ENCODE results near the gene ZNF146. TPM values are rescaled to one million over a fixed set of nuclear protein-coding genes. Genes with fewer than 3 reads are reported as not detected.
"Not testable (repeated sequence)": the region's sequence is repeated elsewhere in the genome, so short reads cannot be mapped to it uniquely, and the experiment has no call there.

ZNF146 gene
- 59.6 and 85.1 TPM in 2 replicates for total RNA-seq

GRCh38 chr19:36214386-36215275, at the start of gene ZNF146, which contains the start of gene ZNF565:
TSS of gene ZNF146 (plus strand) at chr19:36215106. CDS start at chr19:36236441, 21,335 bp downstream.
TSS of gene ZNF565 (minus strand) at chr19:36214665. CDS start at chr19:36201985, 12,680 bp downstream.
- DNase-seq (ENCODE audit: low read depth) = peak; percentile 99
- peak within 1 kb of the TSS; percentile 90 for H3K4me3 ChIP-seq (ENCODE audit: low read depth, low read length)
- TF ChIP-seq CTCF (IDR thresholded peaks at IDR 0.05; ENCODE audit: insufficient read depth, low read depth, low read length) = no peak

GRCh38 chr19:36169084-36169760, 45.7 kb upstream of the ZNF146 start:
- H3K4me3 ChIP-seq (ENCODE audit: low read depth, low read length) = no peak overlapping the region
- peak; percentile 33 for DNase-seq (ENCODE audit: low read depth)
- no peak for TF ChIP-seq CTCF (IDR thresholded peaks at IDR 0.05; ENCODE audit: insufficient read depth, low read depth, low read length)

- H3K4me3 ChIP-seq (ENCODE audit: low read depth, low read length) = no peak overlapping the region
- no peak for TF ChIP-seq CTCF (IDR thresholded peaks at IDR 0.05; ENCODE audit: insufficient read depth, low read depth, low read length)
- DNase-seq (ENCODE audit: low read depth) = no peak
Observed at GRCh38 chr19:36172852-36173251, 42.1 kb upstream of the ZNF146 start.

- H3K4me3 ChIP-seq (ENCODE audit: low read depth, low read length); DNase-seq (ENCODE audit: low read depth): not testable (repeated sequence)
Observed at GRCh38 chr19:36173846-36174245, 41.1 kb upstream of the ZNF146 start.

GRCh38 chr19:36179077-36179476, 35.8 kb upstream of the ZNF146 start:
- H3K4me3 ChIP-seq (ENCODE audit: low read depth, low read length); DNase-seq (ENCODE audit: low read depth): not testable (repeated sequence)

- peak; percentile 14 for DNase-seq (ENCODE audit: low read depth)
- no peak for TF ChIP-seq CTCF (IDR thresholded peaks at IDR 0.05; ENCODE audit: insufficient read depth, low read depth, low read length)
- H3K4me3 ChIP-seq (ENCODE audit: low read depth, low read length) = no peak overlapping the region
Observed at GRCh38 chr19:36182612-36183244, 32.2 kb upstream of the ZNF146 start.

GRCh38 chr19:36183245-36183628, 31.7 kb upstream of the ZNF146 start:
- no peak for TF ChIP-seq CTCF (IDR thresholded peaks at IDR 0.05; ENCODE audit: insufficient read depth, low read depth, low read length)
- no peak overlapping the region for H3K4me3 ChIP-seq (ENCODE audit: low read depth, low read length)
- DNase-seq (ENCODE audit: low read depth) = peak; percentile 3

- not testable (repeated sequence) for H3K4me3 ChIP-seq (ENCODE audit: low read depth, low read length); DNase-seq (ENCODE audit: low read depth)
Observed at GRCh38 chr19:36186722-36187121, 28.2 kb upstream of the ZNF146 start.

All from fibroblast of villous mesenchyme (primary cell).